GM23248 (cell line): Measurements from ENCODE around the gene PLAC8L1.

Experiments used
- EZH2 ChIP-seq: fragments of 200-600 bp; sonication (generic); IDR thresholded peaks from 2 replicates; pipeline ENCODE4 v1.6.1; 2018; ENCODE audit warnings: antibody characterized with exemption, mild to moderate bottlenecking; ENCODE audit not compliant: insufficient read depth, poor library complexity, severe bottlenecking
- EZH2phosphoT487 ChIP-seq: fragments of 200-600 bp; sonication (generic); IDR thresholded peaks from 2 replicates; pipeline ENCODE4 v1.6.1; 2018; ENCODE audit warnings: antibody characterized with exemption, moderate library complexity, mild to moderate bottlenecking, low read depth; ENCODE audit not compliant: insufficient read depth

DNA sequence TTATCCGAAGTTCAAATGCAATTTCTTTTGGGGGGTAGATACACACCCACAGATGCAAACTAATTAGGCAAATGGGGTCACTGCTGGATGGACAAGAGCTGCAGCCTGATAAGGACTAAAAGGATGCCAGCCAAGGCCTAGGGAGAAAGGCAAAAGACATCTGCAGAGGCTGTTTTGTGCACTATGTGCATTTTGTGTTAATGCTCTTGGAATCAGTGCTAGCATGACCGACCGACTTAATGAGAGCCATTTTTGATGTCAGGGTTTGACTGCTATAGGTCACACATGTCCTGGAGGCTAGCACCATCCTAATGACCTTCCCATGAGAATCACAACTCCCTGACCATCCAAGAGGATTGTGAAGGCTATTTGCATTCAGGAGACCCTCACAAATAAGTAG is 34.6 kb downstream of the PLAC8L1 start:
- TF ChIP-seq EZH2 (no peak), EZH2phosphoT487 (no peak)
